HL-60 (cell line): ENCODE measurements around the gene METTL18.

ENCODE experiments used
- DNase-seq, 2 experiments: peaks; one replicate each; pipeline ENCODE4 v3.0.0-alpha.2; 2010 to 2020; ENCODE audit warnings: low read depth in 1 of 2, low spot score in 1 of 2
- H3K27ac ChIP-seq: fragments of 250-450 bp; sonication (Bioruptor Pico); replicated peaks from 2 replicates; pipeline ENCODE4 v1.5.1; 2020; ENCODE audit warnings: mild to moderate bottlenecking, moderate library complexity
- H3K27me3 ChIP-seq: fragments of 250-450 bp; sonication (Bioruptor Pico); 2 replicates; pipeline ENCODE4 v1.5.1; 2021; ENCODE audit warnings: mild to moderate bottlenecking, moderate library complexity; ENCODE audit not compliant: insufficient read depth, poor library complexity, severe bottlenecking
- H3K4me3 ChIP-seq: replicated peaks from 2 replicates; pipeline ENCODE4 v1.5.1; 2011; ENCODE audit warnings: mild to moderate bottlenecking, control low read depth, low read length; ENCODE audit not compliant: insufficient read depth
- GABPA ChIP-seq: IDR thresholded peaks from 2 replicates; pipeline ENCODE4 v1.6.1; 2012; ENCODE audit warnings: low read depth
- POLR2AphosphoS5 ChIP-seq: IDR thresholded peaks from 2 replicates; pipeline ENCODE4 v1.6.1; 2012; ENCODE audit warnings: low read depth
- SPI1 ChIP-seq: IDR thresholded peaks from 2 replicates; pipeline ENCODE4 v1.6.1; 2012; ENCODE audit warnings: low read depth, mild to moderate bottlenecking, borderline replicate concordance
- TF ChIP-seq, protein P1 (sequence below): IDR thresholded peaks from one replicate; pipeline ENCODE4 v1.5.1; 2011; ENCODE audit warnings: low read length, control low read depth, inconsistent platforms; ENCODE audit not compliant: insufficient read depth
- TF ChIP-seq, protein P2 (sequence below): IDR thresholded peaks from 2 replicates; pipeline ENCODE4 v1.6.1; 2012; ENCODE audit warnings: low read depth; ENCODE audit not compliant: insufficient replicate concordance

Gene METTL18

DNA sequence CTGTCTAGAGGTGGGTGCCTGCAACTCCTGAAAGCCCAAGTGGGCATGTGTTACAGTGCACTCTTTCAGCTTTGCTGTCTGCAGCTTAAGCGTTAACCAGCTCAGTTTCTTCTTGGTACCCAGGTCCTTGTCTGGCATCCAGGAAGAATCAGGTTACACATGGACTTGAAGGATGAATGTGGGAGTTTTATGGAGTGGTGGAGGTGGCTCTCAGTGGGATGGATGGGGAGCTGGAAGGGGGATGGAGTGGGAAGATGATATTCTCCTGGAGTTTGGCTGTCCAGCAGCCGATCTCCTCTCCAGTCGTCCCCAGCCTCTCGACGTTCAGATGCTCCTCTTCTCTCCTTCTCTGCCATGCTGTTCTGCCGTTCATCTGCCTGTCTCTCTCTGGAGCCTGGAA lies 9.4 kb downstream of the METTL18 start:
- peaks cover 15% of the 10 kb centered on the region for H3K27me3 ChIP-seq
- DNase-seq, result no peak
- H3K27ac ChIP-seq, result no peak overlapping the region

GRCh38 chr1:169784102-169784501 lies 10.6 kb downstream of the METTL18 start:
- TF ChIP-seq, protein P1, sequence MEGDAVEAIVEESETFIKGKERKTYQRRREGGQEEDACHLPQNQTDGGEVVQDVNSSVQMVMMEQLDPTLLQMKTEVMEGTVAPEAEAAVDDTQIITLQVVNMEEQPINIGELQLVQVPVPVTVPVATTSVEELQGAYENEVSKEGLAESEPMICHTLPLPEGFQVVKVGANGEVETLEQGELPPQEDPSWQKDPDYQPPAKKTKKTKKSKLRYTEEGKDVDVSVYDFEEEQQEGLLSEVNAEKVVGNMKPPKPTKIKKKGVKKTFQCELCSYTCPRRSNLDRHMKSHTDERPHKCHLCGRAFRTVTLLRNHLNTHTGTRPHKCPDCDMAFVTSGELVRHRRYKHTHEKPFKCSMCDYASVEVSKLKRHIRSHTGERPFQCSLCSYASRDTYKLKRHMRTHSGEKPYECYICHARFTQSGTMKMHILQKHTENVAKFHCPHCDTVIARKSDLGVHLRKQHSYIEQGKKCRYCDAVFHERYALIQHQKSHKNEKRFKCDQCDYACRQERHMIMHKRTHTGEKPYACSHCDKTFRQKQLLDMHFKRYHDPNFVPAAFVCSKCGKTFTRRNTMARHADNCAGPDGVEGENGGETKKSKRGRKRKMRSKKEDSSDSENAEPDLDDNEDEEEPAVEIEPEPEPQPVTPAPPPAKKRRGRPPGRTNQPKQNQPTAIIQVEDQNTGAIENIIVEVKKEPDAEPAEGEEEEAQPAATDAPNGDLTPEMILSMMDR, result no peak
- TF ChIP-seq SPI1, result no peak
- TF ChIP-seq, protein P2, sequence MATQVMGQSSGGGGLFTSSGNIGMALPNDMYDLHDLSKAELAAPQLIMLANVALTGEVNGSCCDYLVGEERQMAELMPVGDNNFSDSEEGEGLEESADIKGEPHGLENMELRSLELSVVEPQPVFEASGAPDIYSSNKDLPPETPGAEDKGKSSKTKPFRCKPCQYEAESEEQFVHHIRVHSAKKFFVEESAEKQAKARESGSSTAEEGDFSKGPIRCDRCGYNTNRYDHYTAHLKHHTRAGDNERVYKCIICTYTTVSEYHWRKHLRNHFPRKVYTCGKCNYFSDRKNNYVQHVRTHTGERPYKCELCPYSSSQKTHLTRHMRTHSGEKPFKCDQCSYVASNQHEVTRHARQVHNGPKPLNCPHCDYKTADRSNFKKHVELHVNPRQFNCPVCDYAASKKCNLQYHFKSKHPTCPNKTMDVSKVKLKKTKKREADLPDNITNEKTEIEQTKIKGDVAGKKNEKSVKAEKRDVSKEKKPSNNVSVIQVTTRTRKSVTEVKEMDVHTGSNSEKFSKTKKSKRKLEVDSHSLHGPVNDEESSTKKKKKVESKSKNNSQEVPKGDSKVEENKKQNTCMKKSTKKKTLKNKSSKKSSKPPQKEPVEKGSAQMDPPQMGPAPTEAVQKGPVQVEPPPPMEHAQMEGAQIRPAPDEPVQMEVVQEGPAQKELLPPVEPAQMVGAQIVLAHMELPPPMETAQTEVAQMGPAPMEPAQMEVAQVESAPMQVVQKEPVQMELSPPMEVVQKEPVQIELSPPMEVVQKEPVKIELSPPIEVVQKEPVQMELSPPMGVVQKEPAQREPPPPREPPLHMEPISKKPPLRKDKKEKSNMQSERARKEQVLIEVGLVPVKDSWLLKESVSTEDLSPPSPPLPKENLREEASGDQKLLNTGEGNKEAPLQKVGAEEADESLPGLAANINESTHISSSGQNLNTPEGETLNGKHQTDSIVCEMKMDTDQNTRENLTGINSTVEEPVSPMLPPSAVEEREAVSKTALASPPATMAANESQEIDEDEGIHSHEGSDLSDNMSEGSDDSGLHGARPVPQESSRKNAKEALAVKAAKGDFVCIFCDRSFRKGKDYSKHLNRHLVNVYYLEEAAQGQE, result no peak
- H3K27ac ChIP-seq, result no peak overlapping the region
- H3K4me3 ChIP-seq, result no peak overlapping the region
- H3K27me3 ChIP-seq, result peaks cover 12% of the 10 kb centered on the region
- no peak for DNase-seq

More for the DNA sequence above, 9.4 kb downstream of the METTL18 start:
- TF ChIP-seq GABPA (no peak), POLR2AphosphoS5 (no peak), SPI1 (no peak)
- TF ChIP-seq, protein P2, result no peak
- TF ChIP-seq, protein P1, result no peak
- no peak overlapping the region for H3K4me3 ChIP-seq

GRCh38 chr1:169782596-169782995 lies 12.1 kb downstream of the METTL18 start:
- peaks cover 10% of the 10 kb centered on the region for H3K27me3 ChIP-seq
- H3K4me3 ChIP-seq, result no peak overlapping the region
- TF ChIP-seq, protein P1, result no peak
- no peak for TF ChIP-seq POLR2AphosphoS5
- no peak for TF ChIP-seq SPI1
- no peak for TF ChIP-seq GABPA
- DNase-seq, result no peak
- H3K27ac ChIP-seq, result no peak overlapping the region

GRCh38 chr1:169779970-169780369 lies 14.7 kb downstream of the METTL18 start:
- DNase-seq, result no peak
- TF ChIP-seq GABPA, result no peak
- no peak for TF ChIP-seq SPI1
- TF ChIP-seq, protein P2, result no peak
- TF ChIP-seq, protein P1, result no peak
- TF ChIP-seq POLR2AphosphoS5, result no peak
- Histone ChIP-seq H3K4me3 (no peak overlapping the region), H3K27me3 (no peaks in the 10 kb centered on the region), H3K27ac (no peak overlapping the region)
